GM19240 (cell line): ENCODE data around the gene MGAT5.

Experiments
- DNase-seq: peaks from one replicate; pipeline ENCODE4 v3.0.0; 2011; ENCODE audit warnings: low spot score; ENCODE audit not compliant: insufficient read length

The MGAT5 gene

DNA sequence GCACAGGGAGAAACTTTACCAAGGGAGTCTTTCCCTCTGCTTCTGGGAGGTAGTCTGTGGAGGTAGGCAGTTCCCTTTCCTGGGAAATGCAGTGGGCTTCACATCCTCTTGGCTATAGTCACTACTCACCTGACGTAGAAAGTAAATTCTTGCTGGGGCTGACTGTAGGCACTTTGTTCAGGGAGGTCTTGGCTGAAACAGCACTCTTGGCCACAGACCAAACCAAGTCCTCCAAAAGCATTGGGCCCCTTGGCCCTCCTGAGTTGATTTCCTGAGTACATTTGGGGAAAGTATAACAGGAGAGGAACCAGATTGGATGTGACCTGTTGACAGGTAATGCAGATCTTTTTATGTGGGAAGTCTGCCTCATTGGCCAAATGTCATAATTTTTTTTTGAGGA lies 108.9 kb downstream of the MGAT5 start:
- DNase-seq, result no peak

DNA sequence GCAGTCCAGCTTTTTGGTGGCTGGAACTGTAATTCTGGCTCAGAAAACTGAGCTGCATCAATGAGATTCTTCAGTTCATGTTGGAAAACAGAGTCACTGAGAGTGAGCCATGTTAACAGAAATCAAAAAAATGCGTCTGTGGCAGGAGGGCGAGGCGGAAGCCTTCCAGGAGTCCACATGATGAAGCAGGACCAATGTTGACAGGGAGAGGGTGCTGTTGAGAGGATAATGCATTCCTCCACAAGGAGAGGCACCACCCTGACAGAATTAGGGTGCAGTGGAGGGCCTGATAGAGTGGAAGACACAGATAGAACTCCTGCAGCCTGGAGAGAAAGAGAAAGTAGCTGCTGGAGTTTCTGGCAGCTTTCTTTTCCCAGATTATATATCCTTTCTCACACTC lies 111.5 kb downstream of the MGAT5 start:
- DNase-seq, result no peak

DNA sequence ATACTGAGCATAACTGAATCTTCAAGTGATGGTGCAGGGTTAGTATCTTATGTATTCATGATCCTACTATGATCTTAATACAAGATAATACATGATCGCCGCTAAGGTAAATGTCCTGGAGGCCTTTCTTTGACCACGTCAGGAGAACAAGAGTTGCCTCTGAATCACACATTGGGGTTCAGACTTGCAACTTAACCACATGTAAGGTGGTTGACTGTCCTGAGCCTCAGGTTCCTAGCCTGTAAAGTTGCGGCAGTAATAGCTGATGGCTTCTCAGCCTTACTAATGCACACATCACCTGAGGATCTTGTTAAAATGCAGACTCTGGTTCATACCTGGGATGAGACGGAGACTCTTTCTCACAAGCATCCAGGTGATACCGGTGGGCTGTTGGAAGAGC lies 112.5 kb downstream of the MGAT5 start:
- no peak for DNase-seq

DNA sequence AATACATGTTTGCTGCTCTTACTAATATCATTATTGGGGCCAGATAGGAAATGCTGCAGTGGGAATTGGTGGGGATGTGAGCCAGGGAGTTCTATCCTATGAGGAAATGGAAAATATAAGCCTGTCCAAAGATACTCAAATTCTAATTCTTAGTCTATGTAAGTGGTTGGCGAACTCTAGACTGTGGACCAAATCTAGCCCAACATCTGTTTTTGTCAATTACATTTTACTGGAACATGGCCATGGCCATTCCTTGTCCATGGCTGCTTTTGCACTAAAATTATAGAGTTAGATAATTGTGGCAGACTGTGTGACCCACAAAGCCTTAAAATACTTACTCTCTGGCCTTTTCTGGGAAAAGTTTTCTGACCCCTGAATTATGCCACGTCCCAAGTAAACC lies 113.3 kb downstream of the MGAT5 start:
- no peak for DNase-seq

DNA sequence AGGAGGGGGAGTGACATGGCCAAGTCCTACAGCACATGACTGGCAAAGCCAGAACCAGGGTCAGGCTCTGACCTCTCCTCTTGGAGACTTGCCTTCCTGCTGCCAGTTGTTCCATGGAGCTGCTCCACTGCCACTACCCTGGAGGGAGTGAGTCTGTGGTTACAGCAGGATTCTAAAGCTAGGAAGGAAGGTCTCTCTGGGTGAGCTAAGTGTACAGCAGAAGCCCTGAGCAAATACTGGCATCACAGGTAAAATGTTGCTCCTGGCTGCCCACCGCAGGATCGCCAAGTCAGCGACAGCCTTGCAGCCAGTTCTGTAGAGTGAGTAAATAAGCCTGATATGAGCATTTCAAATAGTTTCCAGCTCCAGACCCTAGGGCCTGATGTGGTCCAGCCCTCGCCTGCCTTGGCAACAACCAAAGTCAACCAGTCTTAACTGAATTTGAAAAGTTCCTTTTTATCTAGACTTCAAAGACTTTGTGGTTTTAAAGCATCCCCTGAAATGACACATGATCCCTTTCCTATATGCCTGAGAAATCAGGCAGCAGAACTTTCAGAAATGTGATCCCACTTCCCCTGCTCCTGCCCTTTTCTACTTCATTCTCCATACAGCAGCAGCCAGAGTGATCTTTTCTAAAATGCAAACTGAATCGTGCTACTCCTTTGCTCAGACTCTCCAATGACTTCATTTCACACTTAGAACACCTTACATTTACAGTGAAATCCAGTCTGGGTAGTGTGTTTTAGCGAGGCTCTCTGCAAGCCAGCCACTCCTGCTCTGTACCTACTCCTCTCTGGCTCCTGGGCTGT lies 114.3 kb downstream of the MGAT5 start:
- DNase-seq, result no peak

DNA sequence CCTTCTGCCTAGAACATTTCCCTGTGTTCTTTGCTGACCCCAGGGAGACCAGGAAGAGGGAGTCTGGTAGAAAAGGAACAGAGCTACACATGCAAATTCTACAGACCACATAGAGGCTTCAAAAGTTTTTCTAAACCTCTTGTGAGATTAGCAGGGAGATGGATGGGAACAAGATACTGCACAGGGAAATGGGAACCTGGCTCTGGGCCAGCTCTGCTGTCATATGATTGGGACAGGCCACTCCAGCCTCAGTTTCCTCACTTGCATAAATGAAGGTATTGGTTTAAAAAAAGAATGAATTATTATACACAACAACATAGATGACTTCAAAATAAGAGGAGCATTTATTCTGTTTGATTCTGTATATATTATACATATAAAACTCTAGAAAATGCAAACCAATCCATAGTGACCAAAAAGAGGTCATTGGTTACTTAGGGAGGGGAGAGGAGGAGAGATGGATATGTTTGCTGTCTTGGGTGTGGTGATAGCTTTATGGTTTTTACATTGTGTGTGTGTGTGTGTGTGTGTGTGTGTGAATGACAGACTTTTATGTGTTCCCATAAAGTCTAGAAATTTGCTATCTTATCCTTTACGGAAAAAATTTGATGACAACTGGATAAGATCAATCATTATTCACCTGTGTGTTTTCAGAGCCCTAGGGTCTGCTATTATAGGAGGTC lies 115.5 kb downstream of the MGAT5 start:
- no peak for DNase-seq

DNA sequence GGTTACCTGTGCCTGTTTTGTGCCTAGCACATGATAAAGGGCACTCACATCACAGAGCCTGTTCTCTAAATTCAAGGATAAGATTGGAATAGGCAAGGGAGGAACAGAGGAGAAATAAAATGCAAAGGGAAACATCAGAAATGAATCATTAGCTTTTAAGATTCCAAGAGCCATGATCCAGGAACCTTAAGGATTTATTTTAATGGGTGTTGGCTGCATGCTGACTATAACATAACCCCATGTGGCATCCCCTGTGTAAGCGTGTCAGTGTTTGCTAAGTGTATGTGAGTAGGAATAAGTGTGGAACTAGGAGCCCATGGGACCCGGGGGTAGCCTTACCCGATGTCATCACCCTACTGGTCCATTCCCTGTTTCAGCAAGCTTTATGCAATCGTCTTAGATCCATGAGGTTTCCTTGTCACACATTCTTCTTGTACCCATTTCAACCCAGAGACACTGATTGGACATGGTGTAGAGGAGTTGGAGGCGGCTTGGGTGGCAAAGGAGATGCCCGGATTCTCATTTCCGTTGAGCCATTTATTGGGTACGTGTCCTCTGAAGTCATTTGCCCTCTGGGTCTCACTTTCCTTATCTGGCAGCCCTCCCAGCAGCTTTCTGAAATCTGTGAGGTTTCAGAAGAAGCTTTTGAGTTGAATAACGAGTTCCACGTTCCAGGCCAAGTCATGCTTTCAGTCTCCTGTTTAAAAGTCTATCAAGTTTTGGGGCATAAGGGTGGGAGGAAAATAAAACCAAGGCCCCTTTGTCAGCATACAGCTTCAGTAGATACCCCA lies 117.0 kb downstream of the MGAT5 start:
- DNase-seq, result no peak

DNA sequence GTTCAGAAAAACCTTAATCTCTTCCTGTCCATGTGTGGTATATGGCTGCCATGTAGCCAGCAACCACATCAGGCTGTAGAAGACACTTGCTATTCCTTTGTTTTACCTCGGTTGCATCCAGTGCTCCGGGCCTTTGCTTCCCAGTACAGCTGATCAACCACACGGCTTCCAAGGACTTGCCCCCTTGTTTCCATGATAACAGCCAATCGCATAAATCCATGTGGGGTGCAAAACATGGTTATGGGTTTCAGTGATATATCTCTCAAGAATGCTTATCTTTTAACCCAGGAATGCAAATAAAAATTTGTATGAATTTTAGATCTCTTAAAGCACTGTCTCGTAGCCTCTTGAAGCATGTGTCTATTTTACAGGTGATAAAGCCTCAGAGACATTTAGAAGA lies 118.3 kb downstream of the MGAT5 start:
- no peak for DNase-seq

DNA sequence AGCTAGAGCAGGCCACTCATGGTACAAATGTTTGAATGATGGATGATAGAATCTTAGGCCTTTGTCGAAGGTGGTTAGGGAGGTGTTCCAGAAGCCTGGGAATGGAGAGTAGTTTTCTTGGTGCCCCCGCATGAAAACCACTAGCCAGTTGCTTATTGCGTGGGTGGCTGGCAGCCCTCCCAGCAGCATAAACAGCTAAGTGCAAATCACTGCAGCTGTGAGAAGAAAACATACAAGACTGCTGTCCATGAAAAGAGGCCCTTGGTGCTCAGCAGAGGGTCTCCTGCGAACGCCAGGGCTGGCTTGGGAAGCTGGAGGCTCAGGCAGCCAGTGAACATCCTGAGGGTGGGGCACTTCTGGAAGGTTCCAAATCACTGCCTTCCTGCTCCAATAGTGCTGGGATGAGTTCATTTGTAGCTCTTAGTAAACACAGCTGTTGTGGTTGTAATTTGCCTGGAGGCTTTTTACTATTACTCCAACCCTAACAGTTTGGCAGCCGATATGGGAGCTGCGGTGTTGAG lies 118.8 kb downstream of the MGAT5 start:
- no peak for DNase-seq

DNA sequence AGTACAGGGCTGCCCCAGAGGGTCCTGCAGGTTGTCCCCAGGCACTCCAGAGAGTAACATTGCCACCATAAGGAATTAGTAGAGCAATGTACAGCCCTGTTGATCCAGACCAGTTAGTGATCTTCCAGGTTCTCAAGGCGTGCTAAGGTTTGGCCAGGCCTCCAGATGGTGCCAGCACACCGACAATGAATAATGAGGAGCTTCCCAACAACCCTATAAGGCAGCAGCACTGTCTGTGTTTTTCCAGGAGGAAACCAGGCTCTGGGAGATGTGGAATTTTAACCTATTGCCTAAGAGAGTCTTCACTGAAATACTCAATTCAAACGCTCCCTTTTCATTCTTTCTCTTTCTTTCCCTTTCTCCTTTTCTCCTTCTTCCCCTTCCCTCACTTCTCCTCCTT lies 122.1 kb downstream of the MGAT5 start:
- no peak for DNase-seq

DNA sequence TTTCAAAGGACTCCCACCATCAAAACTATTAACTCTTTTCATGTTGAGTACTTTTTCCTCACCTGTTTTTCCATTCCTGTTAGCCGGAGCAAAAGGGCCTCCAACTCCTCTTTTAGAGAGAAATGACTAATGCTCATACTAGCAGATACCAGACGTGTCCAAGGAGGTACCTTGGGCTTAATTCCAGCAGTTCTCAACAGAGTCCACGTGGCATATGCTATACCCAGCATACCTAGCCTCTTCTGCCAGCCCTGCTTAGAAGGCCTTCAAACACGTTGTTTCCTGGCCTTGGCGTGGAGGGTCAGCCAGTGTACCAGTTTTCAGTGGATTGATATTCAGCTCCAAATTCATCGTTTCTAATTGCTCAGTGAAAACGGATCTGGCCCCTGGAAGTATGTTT lies 123.9 kb downstream of the MGAT5 start:
- no peak for DNase-seq

DNA sequence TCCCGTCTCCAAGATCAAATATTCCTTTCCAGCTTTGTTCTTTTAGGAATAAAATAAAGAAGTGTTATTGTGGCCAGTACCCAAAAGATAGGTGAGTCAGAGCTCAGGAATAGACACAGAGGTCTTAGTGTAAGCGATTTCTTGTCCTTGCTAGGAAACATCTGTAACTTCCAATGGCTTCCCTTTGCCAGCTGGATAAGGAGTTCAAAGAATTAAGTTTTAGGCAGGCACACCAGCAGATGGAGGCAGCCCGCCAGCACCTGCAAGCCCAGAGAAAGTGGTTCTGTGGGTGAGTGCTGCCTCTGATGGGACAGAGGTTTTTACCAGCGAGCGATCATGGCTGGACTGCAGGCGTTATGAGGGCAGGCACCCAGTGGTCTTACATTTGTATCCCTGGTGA lies 125.4 kb downstream of the MGAT5 start:
- DNase-seq, result no peak

DNA sequence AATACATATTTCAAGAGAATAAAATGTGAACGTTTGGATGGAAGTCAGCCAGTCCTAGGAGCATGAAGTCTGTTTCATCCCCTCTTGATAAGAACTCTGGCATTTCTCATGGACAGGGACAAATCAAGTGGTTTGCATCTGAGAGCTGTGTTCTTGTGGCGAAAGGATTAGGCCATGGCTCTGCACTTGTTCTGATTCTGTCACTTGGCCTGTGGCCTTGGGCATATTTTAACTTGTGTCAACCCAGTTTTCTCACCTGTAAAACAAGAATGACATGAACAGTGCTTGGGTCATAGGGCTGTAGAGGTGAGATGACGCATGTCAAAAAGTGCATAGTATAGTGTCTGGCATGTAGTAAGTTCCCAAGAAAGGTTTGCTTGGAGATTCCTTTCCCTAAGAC lies 125.8 kb downstream of the MGAT5 start:
- DNase-seq, result no peak

DNA sequence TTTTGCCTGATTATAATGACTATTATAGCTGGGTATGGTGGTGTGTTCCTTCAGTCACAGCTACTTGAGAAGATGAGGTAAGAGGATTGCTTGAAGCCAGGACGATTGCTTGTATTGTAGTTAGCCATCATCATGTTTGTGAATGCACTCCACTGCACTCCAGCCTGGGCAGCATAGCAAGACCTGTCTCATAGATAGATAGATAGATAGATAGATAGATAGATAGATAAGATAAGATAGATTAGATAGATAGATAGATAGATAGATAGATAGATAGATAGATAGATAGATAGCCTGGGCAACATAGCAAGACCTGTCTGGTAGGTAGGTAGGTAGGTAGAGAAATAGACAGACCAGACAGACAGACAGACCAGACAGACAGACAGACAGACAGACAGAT lies 127.3 kb downstream of the MGAT5 start:
- DNase-seq, result no peak

DNA sequence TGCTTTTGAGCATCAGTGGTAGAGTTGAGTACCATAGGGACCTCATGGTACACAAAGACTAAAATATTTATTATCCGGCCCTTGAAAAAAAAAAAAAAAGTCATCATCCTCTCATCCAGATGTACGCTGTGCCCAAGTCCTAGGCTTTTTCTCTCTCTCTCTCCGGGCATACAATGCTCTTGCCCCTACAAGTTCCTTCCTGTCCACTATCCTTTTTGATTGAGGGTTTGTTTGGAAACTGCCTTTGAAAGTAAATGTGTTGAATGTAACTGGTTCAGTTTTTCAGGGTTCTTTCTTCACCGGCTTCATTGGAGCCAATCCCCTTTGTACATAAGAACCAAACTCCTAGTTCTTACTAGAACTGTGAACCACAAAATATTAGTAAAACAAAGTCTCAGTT lies 130.3 kb downstream of the MGAT5 start:
- DNase-seq, result no peak

DNA sequence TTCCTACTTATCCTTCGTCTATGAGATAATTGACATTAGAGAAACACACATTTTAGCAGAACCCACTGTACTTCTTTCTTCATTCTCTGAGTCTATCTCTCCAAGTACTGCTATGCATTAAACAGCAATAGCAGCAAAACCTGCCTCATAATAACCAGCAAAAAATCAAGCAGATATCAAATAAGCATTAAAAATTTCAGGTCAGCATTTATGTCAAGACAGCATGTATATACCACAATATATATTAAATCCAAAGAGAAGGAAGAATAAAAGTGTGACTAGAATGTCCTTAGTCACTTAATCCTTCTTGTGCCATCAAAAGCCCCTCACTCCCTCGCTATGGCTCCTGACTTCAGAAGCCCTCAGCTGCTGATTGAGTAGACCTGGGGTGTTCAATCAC lies 131.3 kb downstream of the MGAT5 start:
- no peak for DNase-seq

DNA sequence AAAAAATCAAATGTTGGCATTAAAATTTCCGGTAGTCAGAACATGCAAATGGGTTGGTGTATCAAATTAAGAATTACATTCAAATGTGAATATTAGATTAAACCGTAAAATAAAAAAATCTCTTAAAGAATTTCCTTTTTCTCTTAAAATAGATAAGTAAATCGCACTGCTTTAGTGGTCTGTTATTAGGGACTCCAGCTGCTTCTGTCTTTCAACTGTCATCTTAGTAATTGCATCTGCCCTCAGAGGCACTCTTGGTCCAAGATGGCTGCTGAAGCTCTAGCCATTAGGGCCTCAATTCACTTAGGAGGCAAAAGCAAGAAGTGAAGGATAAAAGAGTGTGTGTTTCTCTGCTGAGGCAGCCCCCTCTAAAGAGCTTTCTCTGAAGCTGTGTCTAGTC lies 132.4 kb downstream of the MGAT5 start:
- no peak for DNase-seq

DNA sequence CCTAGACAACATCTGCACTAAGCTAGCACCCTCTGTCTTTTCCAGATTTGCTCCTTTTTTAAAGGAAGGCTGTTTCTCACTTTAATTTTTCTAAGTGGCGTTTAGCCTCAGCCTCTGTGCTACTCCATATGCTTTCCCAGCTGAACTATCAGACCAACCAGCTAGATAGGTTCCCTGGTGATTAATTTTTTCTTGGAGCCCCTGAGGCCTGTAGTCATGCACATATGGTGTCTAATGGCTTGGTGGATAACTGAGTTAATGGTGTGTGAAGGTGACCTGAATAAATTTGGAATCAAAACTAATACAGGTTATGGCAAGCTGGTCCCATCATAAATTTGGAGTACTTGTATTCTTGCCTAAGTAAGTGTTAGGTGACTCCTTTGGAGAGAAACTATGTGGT lies 135.5 kb downstream of the MGAT5 start:
- no peak for DNase-seq

DNA sequence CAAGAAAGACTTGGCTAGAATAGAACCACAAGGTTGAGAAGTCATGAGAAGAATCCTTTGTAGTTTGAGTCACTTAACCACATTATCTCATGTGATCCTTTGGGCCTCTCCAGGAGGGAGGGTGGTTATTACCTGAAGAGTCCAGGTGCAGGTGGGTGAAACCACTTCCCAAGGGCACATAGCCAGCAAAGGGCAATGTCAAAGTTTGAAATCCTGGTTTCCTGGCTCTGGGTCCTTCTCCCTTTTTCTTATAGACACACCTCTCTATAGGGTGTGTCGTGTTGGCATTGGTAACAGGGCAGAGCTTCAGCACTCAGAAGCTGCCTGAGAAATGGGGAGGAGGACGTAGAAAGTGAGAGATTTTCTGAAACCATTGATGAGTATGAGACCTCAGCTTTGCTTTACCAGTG lies 137.9 kb downstream of the MGAT5 start:
- no peak for DNase-seq

DNA sequence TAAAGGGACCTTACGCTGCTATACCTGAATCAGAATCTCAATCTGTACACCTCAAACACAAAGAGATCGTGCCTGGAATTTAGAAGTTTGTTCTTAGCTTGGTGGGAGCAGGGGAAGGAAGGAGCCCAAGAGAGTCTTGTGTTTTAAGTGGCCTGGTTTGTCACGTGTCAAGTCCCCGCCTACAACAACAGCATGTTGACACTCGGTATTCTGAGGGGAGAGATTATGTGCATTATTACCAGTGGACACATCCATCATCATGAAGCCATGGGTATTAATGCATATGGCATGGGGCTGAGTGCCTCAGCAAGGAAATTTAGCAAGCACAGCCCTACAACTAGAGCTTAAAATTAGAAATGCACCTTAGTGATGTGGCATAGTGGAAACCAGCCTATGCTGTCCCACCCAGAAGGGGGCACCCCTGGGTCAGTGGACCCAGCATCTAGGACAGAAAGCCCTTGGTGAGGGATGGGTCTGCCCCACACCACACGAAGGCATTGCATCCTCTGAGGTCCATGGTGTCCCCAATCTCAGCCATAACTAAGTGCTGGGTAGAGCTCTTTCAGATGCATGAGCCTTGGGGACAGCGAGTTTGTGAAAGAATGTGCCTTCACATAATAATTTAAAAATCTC lies 138.7 kb downstream of the MGAT5 start:
- DNase-seq, result no peak

DNA sequence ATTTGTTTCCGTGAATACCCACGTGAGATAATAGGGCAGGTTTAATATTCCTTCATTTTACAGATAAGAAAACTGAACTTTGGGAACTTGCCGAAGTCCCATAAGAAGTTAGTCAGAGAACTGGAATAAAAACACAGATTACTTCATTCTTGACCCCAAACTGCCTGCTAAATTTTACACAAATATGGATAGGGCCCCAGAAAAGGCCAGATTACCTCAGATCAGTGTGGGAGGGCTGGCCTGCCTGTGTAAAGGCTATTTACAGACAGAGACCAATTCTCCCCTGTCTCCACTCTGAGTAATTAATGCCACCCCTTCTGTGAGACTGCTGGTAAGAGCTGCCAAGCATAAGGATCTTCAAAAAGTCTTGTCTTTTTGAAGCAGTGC lies 139.2 kb downstream of the MGAT5 start:
- DNase-seq, result no peak

DNA sequence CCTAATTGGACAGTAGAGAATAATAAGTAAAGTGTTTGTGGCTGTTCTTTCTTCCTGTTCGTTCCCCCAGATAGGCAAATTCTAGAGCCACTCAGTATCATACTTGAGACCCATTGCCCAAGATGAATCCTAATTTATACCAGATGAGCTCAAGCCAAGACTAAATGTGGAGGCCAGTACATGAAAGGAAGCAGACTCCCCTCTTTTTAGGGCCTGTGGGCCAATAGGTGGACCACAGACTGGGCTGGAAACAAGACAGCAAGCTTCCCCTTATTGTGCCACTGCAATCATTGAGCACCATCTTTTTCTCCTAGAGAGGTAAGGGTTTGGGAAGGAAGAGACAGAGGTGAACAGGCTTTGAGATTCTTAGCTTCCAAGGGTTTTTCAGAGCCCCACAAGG lies 141.9 kb downstream of the MGAT5 start:
- no peak for DNase-seq
